Liver (tissue), 9 donors: ENCODE measurements around the gene PITX2. TPM values are rescaled to one million over a fixed set of nuclear protein-coding genes. Genes with fewer than 3 reads are reported as not detected.

Experiments used
- DNase-seq: peaks from one replicate; pipeline ENCODE4 v3.0.0-alpha.2; 2017; ENCODE audit warnings: low spot score
- H3K27ac ChIP-seq, 2 donors: one replicate each; pipeline ENCODE4 v1.7.0; 2013; ENCODE audit warnings: inconsistent platforms in 2 of 2, low read length in 2 of 2, control low read depth in 1 of 2, low read depth in 1 of 2, mild to moderate bottlenecking in 1 of 2
- H3K27me3 ChIP-seq, 4 donors: one replicate each; pipeline versions ENCODE4 v1.6.1 to v1.7.0; 2013; ENCODE audit warnings: low read length in 3 of 4, inconsistent platforms in 1 of 4, mild to moderate bottlenecking in 1 of 4, moderate library complexity in 1 of 4; ENCODE audit not compliant: control insufficient read depth in 4 of 4, insufficient read depth in 4 of 4
- H3K36me3 ChIP-seq, 4 donors: one replicate each; pipeline versions ENCODE4 v1.6.1 to v1.7.0; 2013; ENCODE audit warnings: low read length in 3 of 4, mild to moderate bottlenecking in 3 of 4, low read depth in 1 of 4, moderate library complexity in 1 of 4; ENCODE audit not compliant: control insufficient read depth in 4 of 4, insufficient read depth in 3 of 4
- H3K4me1 ChIP-seq, 4 donors: one replicate each; pipeline versions ENCODE4 v1.6.1 to v1.7.0; 2013; ENCODE audit warnings: low read length in 3 of 4, mild to moderate bottlenecking in 3 of 4, moderate library complexity in 1 of 4; ENCODE audit not compliant: control insufficient read depth in 4 of 4, insufficient read depth in 4 of 4
- H3K4me3 ChIP-seq, 3 donors: one replicate each; pipeline versions ENCODE4 v1.6.1 to v1.7.0; 2013; ENCODE audit warnings: low read length in 3 of 3, control low read depth in 1 of 3, low read depth in 1 of 3, mild to moderate bottlenecking in 1 of 3
- H3K9ac ChIP-seq, 2 donors: one replicate each; pipeline ENCODE4 v1.7.0; 2013; ENCODE audit warnings: low read length in 2 of 2, mild to moderate bottlenecking in 2 of 2, moderate library complexity in 2 of 2, control low read depth in 1 of 2, low read depth in 1 of 2
- H3K9me3 ChIP-seq, 4 donors: one replicate each; pipeline versions ENCODE4 v1.6.1 to v1.7.0; 2013; ENCODE audit warnings: low read length in 3 of 4; ENCODE audit not compliant: control insufficient read depth in 4 of 4
- CTCF ChIP-seq: fragments of 150-350 bp; IDR thresholded peaks from 2 replicates; pipeline ENCODE4 v1.5.1; 2017; ENCODE audit warnings: improper control_type of control experiment, low read depth, low read length; ENCODE audit not compliant: missing input control
- EGR1 ChIP-seq, 2 donors: IDR thresholded peaks; 2 replicates each; pipeline ENCODE4 v1.6.1; 2016 to 2018; ENCODE audit warnings: antibody characterized with exemption in 2 of 2, low read depth in 2 of 2
- FOXA2 ChIP-seq: IDR thresholded peaks from 2 replicates; pipeline ENCODE4 v1.6.1; 2016; ENCODE audit warnings: antibody characterized with exemption
- GABPA ChIP-seq, 2 donors: IDR thresholded peaks in 1 of 2; conservative IDR thresholded peaks in 1 of 2; 2 replicates each; pipeline ENCODE4 v1.6.1; 2016; ENCODE audit warnings: antibody characterized with exemption in 2 of 2, mild to moderate bottlenecking in 1 of 2, moderate library complexity in 1 of 2
- HNF4G ChIP-seq: IDR thresholded peaks from 2 replicates; pipeline ENCODE4 v1.6.1; 2016; ENCODE audit warnings: antibody characterized with exemption
- NR2F2 ChIP-seq: IDR thresholded peaks from 2 replicates; pipeline ENCODE4 v1.6.1; 2016; ENCODE audit warnings: antibody characterized with exemption
- RAD21 ChIP-seq, 2 donors: IDR thresholded peaks; 2 replicates each; pipeline ENCODE4 v1.6.1; 2016; ENCODE audit warnings: antibody characterized with exemption in 2 of 2, mild to moderate bottlenecking in 2 of 2
- REST ChIP-seq: IDR thresholded peaks from 2 replicates; pipeline ENCODE4 v1.6.1; 2016; ENCODE audit warnings: antibody characterized with exemption, mild to moderate bottlenecking
- RXRA ChIP-seq, 2 donors: IDR thresholded peaks; 2 replicates each; pipeline ENCODE4 v1.6.1; 2017 to 2018; ENCODE audit warnings: antibody characterized with exemption in 2 of 2, mild to moderate bottlenecking in 1 of 2
- WGBS: extraction: QIAGEN DNeasy Blood & Tissue Kit; methylation state at CpG from one replicate; pipeline ENCODE4 v1.1.7; 2013; 5-methylcytosine and 5-hydroxymethylcytosine counted together
- polyA plus RNA-seq, 2 donors: library from polyadenylated mRNA; stranded (reverse) in 1 of 2; unstranded in 1 of 2; fragments of 200-250 nt in 1 of 2; fragments of >200 nt in 1 of 2; fragmentation: Nextera tagmentation in 1 of 2; extraction: Ambion mirVana in 1 of 2; gene quantifications; one replicate each; pipeline versions ENCODE4 v1.2.1 to v1.2.3, GENCODE V29; 2013 to 2015
- total RNA-seq, 2 donors: library from RNA; depleted of rRNA; stranded (reverse); fragments of >200 nt; gene quantifications; one replicate each; pipeline ENCODE4 v1.2.3, GENCODE V29; 2014
- donor health status: healthy.
- donor health status: healthy.
- donor health status: healthy.
- donor health status: healthy.
- donor health status: healthy.

PITX2 gene
- total and polyA plus RNA-seq, 4 donors: 0.06 TPM; not detected in 3

- no peak for DNase-seq
- H3K9me3 ChIP-seq: peaks cover 0 to 8% (median 0%) of the 10 kb centered on the region in 4 donors
- H3K9ac ChIP-seq: no peak overlapping the region
- H3K27me3 ChIP-seq: peaks cover 3 to 66% (median 28%) of the 10 kb centered on the region in 4 donors
- H3K36me3 ChIP-seq: no peaks in the 10 kb centered on the region
- H3K27ac ChIP-seq: no peak overlapping the region
- peaks cover 14 to 43% (median 27%) of the 10 kb centered on the region in 4 donors for H3K4me1 ChIP-seq
- WGBS: 29% methylated on average over 7 of the region's 7 CpGs
- TF ChIP-seq RXRA (IDR thresholded peaks at IDR 0.05) (no peak), HNF4G (no peak), EGR1 (IDR thresholded peaks at IDR 0.05; ENCODE audit: low read depth in 2 of 2) (no peak), CTCF (no peak)
- H3K4me3 ChIP-seq: no peak overlapping the region
These were observed 2.6 kb downstream of the PITX2 start for GRCh38 chr4:110620322-110620690.

GRCh38 chr4:110619463-110620247 lies 3.2 kb downstream of the PITX2 start:
- TF ChIP-seq RAD21 (IDR thresholded peaks at IDR 0.05) (no peak), REST (no peak), EGR1 (IDR thresholded peaks at IDR 0.05; ENCODE audit: low read depth in 2 of 2) (no peak), GABPA (IDR thresholded peaks at IDR 0.05 in 1 of 2, conservative IDR thresholded peaks at IDR 0.05 in 1 of 2) (no peak), NR2F2 (no peak), FOXA2 (no peak)
- Histone ChIP-seq H3K27me3 (peaks cover 3 to 66% (median 23%) of the 10 kb centered on the region in 4 donors), H3K9ac (no peak overlapping the region), H3K27ac (no peak overlapping the region), H3K4me3 (no peak overlapping the region), H3K9me3 (peaks cover 0 to 8% (median 0%) of the 10 kb centered on the region in 4 donors), H3K36me3 (no peaks in the 10 kb centered on the region), H3K4me1 (peaks cover 14 to 43% (median 27%) of the 10 kb centered on the region in 4 donors)
- 14% methylated on average over 35 of the region's 35 CpGs for WGBS
- DNase-seq: no peak
